ENCODE measurements around the gene PWWP2A.

- TF ChIP-seq REST (IDR thresholded peaks at IDR 0.05; ENCODE audit: insufficient read depth in 1 of 2, low read depth in 2 of 2, low read length in 1 of 2) (no peak), CTCF (IDR thresholded peaks at IDR 0.05) (no peak), POLR2AphosphoS5 (IDR thresholded peaks at IDR 0.05; ENCODE audit: low read depth, low read length) (no peak), TCF7L2 (IDR thresholded peaks at IDR 0.05; ENCODE audit: low read depth, low read length) (no peak), SIN3A (IDR thresholded peaks at IDR 0.05; ENCODE audit: borderline replicate concordance, insufficient read depth, low read depth, low read length) (no peak)
Observed at GRCh38 chr5:160083501-160083900, 35.7 kb downstream of the PWWP2A start.
